GM21381 (cell line): ENCODE data around the gene ARHGAP36.

Experiments used
- ATAC-seq: cut with Tn5 transposase; IDR thresholded peaks from one replicate; pipeline ENCODE4 v1.9.1; 2021; ENCODE audit warnings: mild to moderate bottlenecking, moderate library complexity; ENCODE audit not compliant: unreplicated experiment

ARHGAP36 gene

DNA sequence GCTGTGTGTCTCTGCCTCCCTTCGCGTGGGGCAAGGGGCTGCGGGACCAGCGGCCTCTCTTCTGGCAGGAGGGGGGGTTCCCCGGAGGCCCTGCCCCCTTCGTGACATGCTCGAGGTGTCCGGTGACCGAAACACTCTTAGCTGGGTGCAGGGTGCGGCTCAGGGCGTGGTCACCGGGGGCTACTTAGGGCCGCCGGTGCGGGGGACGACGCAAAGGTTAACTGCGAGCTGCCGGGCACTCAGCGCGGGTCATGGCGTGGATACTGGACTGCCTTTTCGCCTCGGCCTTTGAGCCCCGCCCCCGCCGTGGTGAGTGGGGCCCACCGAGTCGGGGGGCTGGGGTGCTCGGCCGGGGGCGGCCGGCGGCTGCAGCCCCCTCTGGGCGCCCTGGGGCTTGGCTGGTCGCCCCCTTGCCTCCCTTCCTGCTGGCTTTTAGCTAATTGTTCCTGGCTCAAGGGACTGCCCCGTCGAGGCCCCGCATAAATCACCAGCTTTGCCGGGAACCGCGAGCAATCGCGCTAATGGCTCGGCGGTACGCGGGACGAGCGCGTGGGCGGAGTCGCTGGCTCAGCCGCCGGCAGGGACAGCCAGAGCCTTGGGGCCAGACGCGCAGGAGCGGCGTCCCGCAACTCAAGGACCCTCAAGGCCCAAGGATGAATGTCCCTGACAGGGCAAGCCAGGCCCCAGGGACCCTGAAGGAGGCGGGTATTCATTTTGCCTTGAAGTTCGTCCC lies at the start of gene ARHGAP36:
ARHGAP36 (plus strand) TSS at position 211 of the 733 bp plus-strand sequence. CDS start 23,320 bp downstream, outside the sequence.
- ATAC-seq = no peak

DNA sequence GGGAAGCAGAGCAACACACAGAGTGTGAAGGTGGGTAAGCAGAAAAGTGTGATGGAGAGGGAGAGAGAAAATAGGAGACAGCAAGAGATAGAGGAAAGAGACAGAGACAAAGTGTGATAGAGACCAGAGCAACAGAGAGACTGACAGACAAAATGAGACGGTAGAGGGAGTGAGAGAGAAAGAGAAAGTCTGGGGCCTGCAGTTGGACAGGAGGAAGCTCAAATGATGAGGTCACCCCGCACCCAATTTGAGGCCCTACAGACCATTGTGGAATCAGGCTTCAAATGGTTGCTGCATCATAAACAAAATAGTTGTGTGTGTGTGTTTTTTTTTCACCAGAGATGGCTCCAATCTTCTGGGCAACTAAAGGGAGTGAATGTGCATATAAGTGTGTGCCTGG lies 48.0 kb upstream of the ARHGAP36 start:
- ATAC-seq = no peak

GRCh38 chrX:131025336-131025735 lies 32.8 kb upstream of the ARHGAP36 start:
- no peak for ATAC-seq

- ATAC-seq = no peak
Measured at GRCh38 chrX:131032354-131033230, 25.6 kb upstream of the ARHGAP36 start.

DNA sequence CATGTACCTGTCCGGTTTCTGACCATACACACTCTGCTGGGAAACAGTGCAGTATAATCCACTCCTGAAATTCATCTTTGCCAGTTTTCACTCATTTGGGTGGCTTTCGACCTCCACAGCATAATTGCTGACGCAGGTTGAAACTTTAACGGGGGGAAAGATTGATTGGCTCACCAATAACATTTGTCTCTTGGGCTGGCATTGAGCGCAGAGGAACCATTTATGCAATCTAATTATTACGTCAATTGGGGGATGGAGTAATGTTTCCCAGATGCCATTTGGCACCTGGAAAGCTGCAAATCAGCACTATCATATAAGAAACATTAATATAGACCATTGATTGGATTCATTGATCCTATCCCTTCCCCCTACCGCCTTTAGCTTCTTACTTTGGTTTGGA lies 24.1 kb upstream of the ARHGAP36 start:
- ATAC-seq = no peak

DNA sequence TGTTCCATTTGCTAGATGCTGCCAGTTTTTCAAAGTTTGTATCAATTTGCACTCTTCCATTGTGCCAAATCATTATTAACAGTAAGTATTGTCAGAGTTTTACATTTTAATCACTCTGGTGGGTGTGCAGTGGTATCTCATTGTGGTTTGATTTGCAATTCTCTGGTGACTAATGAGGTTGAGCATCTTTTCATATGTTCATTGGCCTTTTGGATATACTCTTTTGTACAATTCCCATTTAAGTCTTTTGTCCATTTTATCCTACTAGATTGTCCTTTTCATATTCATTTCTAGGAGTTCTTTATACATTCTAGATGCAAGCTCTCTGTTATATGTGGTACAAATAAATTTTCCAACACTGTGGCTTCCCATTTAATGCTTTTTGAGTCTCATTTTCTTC lies 17.4 kb upstream of the ARHGAP36 start:
- no peak for ATAC-seq

DNA sequence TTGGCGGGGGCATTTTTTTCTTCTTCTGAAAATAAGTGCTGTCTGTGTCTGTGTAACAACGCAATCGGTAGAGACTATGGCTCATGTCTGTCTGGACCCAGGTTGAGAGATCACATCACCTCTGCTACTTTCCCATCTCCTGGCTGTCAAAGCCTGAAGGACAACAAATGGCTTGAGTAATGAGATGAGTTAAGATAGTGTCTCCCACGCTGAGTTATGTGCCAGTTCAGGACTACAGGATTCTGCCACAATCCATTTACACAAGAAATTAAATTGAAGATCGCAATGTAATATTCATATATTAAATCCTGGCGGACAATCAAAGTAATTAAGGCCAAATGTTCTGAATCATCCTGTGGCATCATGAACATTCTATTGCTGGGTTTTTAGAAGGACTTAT lies 16.5 kb upstream of the ARHGAP36 start:
- ATAC-seq = no peak

DNA sequence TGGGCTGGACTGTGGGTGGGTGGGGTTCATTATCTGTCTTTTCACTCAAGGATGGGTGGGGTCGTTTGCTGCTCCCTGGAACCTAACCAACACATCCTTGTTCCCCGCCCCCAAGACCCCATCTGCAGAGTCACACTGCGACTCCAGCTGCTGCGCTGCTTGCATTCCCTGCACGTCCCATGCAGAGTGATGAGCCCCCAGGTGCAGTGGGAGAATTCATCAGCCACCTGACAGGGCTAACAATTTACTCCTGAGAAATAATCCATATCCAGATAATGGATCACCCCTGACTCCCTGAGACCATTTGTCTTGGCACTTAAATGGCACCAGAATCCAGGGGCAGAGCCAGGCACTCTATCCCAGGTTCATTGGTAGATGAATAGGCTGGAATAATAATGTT lies 12.4 kb upstream of the ARHGAP36 start:
- ATAC-seq = no peak

- no peak for ATAC-seq
Measured at GRCh38 chrX:131046596-131046995, 11.6 kb upstream of the ARHGAP36 start.

- no peak for ATAC-seq
Measured at GRCh38 chrX:131047180-131047579, 11.0 kb upstream of the ARHGAP36 start.

DNA sequence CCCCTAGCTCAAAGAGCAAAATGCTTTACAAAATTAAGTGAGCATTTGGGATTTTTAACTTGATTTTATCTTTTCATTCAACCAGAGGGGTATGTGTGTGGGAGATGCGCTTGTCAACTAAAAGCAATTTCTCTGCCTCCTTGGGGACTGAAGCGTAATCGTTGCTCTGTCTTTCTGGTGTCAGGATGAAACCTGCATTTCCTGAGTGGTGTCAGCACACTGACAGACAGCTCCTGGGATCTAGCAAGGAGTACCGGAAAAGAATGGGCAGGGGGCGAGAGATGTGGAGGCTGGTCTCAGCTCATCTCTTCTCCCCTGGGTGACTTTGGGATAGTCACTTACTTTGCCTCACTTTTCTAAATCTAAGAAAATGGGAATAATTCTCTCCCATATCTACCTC lies 5.1 kb upstream of the ARHGAP36 start:
- ATAC-seq = no peak

- no peak for ATAC-seq
Measured at GRCh38 chrX:131054906-131055305, 3.2 kb upstream of the ARHGAP36 start.

DNA sequence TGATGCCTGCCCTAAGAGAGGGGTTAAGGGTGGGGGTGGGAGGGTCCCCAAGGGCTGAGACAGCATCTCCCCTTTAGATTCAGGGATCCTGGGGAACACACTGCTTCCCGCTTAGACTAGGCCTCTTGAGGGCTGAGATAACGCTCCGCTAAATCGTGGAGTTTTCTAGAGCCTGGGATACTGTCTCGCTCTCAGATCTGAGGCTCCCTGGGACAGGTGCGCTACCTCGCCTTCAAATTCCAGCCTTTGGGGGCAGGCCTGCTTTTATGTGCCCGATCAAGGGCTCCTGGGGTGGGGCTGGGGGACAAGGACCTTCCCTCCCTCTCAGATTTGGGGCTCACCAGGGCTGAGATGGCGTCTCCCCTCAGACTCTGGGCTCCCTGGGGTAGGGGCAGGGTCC lies 440 bp upstream of the ARHGAP36 start:
- no peak for ATAC-seq

DNA sequence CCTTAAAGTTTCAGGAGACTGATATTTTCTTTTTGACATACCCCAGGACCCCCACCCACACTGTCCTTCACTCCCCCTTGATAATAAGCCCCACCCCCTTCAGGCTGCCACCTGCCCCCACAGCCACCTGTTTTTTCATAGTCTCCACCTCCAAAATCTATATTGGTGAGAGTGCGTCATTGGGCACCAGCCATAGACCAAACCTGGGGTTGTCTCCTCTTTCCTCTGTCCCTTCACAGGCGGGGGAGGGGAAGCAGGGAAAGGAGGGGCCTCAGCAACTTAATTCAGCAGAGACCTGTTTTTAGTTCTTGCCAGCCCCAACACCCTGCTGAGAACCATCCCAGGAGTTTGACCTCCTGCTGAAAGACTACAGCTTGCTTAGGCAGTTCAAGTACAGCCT lies 1.1 kb downstream of the ARHGAP36 start:
- ATAC-seq = no peak

GRCh38 chrX:131060147-131060546 lies 2.0 kb downstream of the ARHGAP36 start:
- ATAC-seq = no peak

DNA sequence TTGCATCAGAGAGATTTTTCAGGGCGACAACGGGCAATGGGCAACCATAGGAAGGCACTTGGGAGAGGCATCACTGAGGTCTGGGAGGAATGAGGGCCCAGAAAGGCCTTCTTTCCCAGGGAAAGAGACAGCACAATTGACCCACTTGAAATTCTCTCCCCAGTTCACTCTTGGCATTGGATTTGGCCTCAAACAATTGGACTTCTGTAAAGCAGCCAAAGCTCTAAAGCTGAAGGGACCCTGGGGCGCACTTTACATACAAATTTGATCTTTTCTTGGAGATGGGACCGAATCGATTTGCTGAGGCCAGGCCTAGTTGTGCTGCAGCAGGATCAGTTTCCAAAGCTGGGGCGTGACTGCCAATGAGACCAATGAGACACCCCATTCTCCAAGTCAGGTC lies 3.2 kb downstream of the ARHGAP36 start:
- ATAC-seq = no peak

DNA sequence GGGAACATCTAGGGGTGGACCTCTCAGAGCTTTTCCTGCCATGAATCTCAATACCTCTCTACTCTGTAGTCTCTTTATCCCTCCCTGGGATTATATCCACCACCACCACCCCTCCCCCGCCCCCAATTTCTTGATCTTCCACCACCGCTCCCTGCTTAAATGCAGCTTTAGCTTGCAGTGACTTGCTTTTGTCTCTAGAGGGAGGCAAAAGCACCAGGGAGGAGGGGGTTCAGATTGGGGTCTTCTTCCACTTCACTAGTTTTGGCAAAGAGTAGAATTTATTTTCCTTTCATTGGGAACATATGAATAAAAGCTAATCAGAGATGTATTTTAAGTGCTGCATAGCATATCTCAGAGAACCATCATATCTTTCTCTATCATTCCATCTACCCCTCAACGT lies 5.5 kb downstream of the ARHGAP36 start:
- ATAC-seq = no peak

DNA sequence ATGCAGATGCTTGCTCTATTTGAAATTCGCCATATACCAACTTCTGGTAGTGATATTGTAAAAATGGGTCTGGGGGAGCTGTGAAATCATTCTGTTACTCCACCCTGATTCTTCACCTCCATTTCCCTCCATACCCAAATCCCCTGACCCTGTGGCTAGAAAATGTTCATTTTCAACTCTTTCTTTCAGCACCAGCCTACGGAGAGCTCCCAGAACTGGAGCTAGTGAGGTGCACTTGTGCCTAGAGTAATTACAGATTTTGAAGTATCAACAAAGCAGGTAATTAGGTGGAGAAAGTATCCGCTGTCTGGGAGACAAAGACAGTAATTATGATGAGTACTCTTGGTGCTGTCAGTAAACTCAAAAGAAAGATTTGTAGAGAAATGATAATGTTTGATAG lies 8.1 kb downstream of the ARHGAP36 start:
- ATAC-seq = no peak

- no peak for ATAC-seq
Measured at GRCh38 chrX:131067216-131067615, 9.1 kb downstream of the ARHGAP36 start.

GRCh38 chrX:131067846-131068745 lies 9.9 kb downstream of the ARHGAP36 start:
- ATAC-seq = no peak
